Neural cell (in vitro differentiated cells): ENCODE measurements around the gene TYW3. TPM values are rescaled to one million over a fixed set of nuclear protein-coding genes. Genes with fewer than 3 reads are reported as not detected.

Source experiments
- H2AFZ ChIP-seq: fragments of 200-600, 300-800 bp; sonication (generic), shearing (Covaris generic); 2 replicates; pipeline ENCODE4 v1.6.0; 2014; ENCODE audit warnings: low read depth, mild to moderate bottlenecking, antibody characterized with exemption, low read length, moderate library complexity
- H3F3A ChIP-seq: fragments of 200-600 bp; shearing (Covaris generic); 2 replicates; pipeline ENCODE4 v1.6.1; 2016; ENCODE audit warnings: mild to moderate bottlenecking, moderate library complexity, mixed read lengths, antibody characterized with exemption, low read length; ENCODE audit not compliant: insufficient read depth, poor library complexity, severe bottlenecking
- H3K27ac ChIP-seq: fragments of 200-600, 300-800 bp; sonication (generic), shearing (Covaris generic); 2 replicates; pipeline ENCODE4 v1.5.1; 2014; ENCODE audit warnings: mild to moderate bottlenecking, low read length, moderate library complexity
- H3K27me3 ChIP-seq: fragments of 300-800, 200-600 bp; sonication (generic), shearing (Covaris generic); 2 replicates; pipeline ENCODE4 v1.6.0; 2014; ENCODE audit warnings: mild to moderate bottlenecking, low read depth, low read length, moderate library complexity; ENCODE audit not compliant: insufficient read depth
- H3K36me3 ChIP-seq: fragments of 300-800, 200-600 bp; sonication (generic), shearing (Covaris generic); 2 replicates; pipeline ENCODE4 v1.5.1; 2014; ENCODE audit warnings: mild to moderate bottlenecking, antibody characterized with exemption, low read length, moderate library complexity; ENCODE audit not compliant: insufficient read depth
- H3K4me2 ChIP-seq: fragments of 300-800, 200-600 bp; sonication (generic), shearing (Covaris generic); 2 replicates; pipeline ENCODE4 v1.6.0; 2014; ENCODE audit warnings: mild to moderate bottlenecking, low read length
- H3K4me3 ChIP-seq: fragments of 300-800, 200-600 bp; sonication (generic), shearing (Covaris generic); 2 replicates; pipeline ENCODE4 v1.5.1; 2014; ENCODE audit warnings: mild to moderate bottlenecking, low read length, moderate library complexity
- H3K79me2 ChIP-seq: fragments of 200-600 bp; shearing (Covaris generic); replicated peaks from 2 replicates; pipeline ENCODE4 v1.6.0; 2014; ENCODE audit warnings: mild to moderate bottlenecking, low read length, moderate library complexity; ENCODE audit not compliant: insufficient read depth
- H3K9ac ChIP-seq: fragments of 300-800, 200-600 bp; sonication (generic), shearing (Covaris generic); 2 replicates; pipeline ENCODE4 v1.6.1; 2016; ENCODE audit warnings: mild to moderate bottlenecking, low read length, mixed read lengths
- H3K9me2 ChIP-seq: fragments of 200-600 bp; shearing (Covaris generic); 2 replicates; pipeline ENCODE4 v1.6.1; 2016; ENCODE audit warnings: mild to moderate bottlenecking, low read length, mixed read lengths; ENCODE audit not compliant: insufficient read depth
- H3K9me3 ChIP-seq: fragments of 200-600, 300-800 bp; sonication (generic), shearing (Covaris generic); 2 replicates; pipeline ENCODE4 v1.6.1; 2016; ENCODE audit warnings: mild to moderate bottlenecking, mixed run types, low read length, moderate library complexity, mixed read lengths
- H4K20me1 ChIP-seq: fragments of 200-600 bp; shearing (Covaris generic); 2 replicates; pipeline ENCODE4 v1.6.1; 2016; ENCODE audit warnings: mild to moderate bottlenecking, mixed run types; ENCODE audit not compliant: insufficient read depth
- CTCF ChIP-seq: fragments of 450-650 bp; IDR thresholded peaks from 2 replicates; pipeline ENCODE4 v1.5.1; 2014; ENCODE audit warnings: antibody characterized with exemption, mild to moderate bottlenecking, moderate library complexity; ENCODE audit not compliant: poor library complexity, severe bottlenecking
- EP300 ChIP-seq: fragments of 450-650 bp; conservative IDR thresholded peaks from 2 replicates; pipeline ENCODE4 v1.6.1; 2014; ENCODE audit warnings: antibody characterized with exemption, mild to moderate bottlenecking, moderate library complexity; ENCODE audit not compliant: poor library complexity, severe bottlenecking
- EZH2 ChIP-seq: fragments of 200-600, 300-800 bp; shearing (Covaris generic), sonication (generic); IDR thresholded peaks from 2 replicates; pipeline ENCODE4 v1.6.1; 2014; ENCODE audit warnings: antibody characterized with exemption, low read length, borderline replicate concordance, mild to moderate bottlenecking; ENCODE audit not compliant: insufficient read depth, poor library complexity, severe bottlenecking
- MXI1 ChIP-seq: fragments of 450-650 bp; conservative IDR thresholded peaks from 2 replicates; pipeline ENCODE4 v1.6.1; 2014; ENCODE audit warnings: antibody characterized with exemption, mild to moderate bottlenecking; ENCODE audit not compliant: poor library complexity, severe bottlenecking
- RAD21 ChIP-seq: fragments of 450-650 bp; conservative IDR thresholded peaks from 2 replicates; pipeline ENCODE4 v1.6.1; 2014; ENCODE audit warnings: antibody characterized with exemption, mild to moderate bottlenecking, moderate library complexity
- TAF1 ChIP-seq: IDR thresholded peaks from 2 replicates; pipeline ENCODE4 v1.6.1; 2012; ENCODE audit warnings: low read depth
- polyA plus RNA-seq: library from polyadenylated mRNA; depleted of rRNA; stranded (reverse); fragments of >200 nt; gene quantifications from 2 replicates; pipeline ENCODE4 v1.2.3, GENCODE V29; 2014
- TF ChIP-seq, protein P1 (sequence below): IDR thresholded peaks from 2 replicates; pipeline ENCODE4 v1.6.1; 2012; ENCODE audit warnings: borderline replicate concordance

The TYW3 gene
- polyA plus RNA-seq, 1 donor from 2014 or later = 1.5 TPM

- no peak overlapping the region for H3K27ac ChIP-seq
- no peak overlapping the region for H3K4me2 ChIP-seq
- H3K9me3 ChIP-seq = no peaks in the 10 kb centered on the region
- no peak for TF ChIP-seq EZH2
- TF ChIP-seq, protein P1, sequence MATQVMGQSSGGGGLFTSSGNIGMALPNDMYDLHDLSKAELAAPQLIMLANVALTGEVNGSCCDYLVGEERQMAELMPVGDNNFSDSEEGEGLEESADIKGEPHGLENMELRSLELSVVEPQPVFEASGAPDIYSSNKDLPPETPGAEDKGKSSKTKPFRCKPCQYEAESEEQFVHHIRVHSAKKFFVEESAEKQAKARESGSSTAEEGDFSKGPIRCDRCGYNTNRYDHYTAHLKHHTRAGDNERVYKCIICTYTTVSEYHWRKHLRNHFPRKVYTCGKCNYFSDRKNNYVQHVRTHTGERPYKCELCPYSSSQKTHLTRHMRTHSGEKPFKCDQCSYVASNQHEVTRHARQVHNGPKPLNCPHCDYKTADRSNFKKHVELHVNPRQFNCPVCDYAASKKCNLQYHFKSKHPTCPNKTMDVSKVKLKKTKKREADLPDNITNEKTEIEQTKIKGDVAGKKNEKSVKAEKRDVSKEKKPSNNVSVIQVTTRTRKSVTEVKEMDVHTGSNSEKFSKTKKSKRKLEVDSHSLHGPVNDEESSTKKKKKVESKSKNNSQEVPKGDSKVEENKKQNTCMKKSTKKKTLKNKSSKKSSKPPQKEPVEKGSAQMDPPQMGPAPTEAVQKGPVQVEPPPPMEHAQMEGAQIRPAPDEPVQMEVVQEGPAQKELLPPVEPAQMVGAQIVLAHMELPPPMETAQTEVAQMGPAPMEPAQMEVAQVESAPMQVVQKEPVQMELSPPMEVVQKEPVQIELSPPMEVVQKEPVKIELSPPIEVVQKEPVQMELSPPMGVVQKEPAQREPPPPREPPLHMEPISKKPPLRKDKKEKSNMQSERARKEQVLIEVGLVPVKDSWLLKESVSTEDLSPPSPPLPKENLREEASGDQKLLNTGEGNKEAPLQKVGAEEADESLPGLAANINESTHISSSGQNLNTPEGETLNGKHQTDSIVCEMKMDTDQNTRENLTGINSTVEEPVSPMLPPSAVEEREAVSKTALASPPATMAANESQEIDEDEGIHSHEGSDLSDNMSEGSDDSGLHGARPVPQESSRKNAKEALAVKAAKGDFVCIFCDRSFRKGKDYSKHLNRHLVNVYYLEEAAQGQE = no peak
- TF ChIP-seq TAF1 = no peak
- no peak for TF ChIP-seq CTCF
- no peak for TF ChIP-seq MXI1
- no peak for TF ChIP-seq EP300
- no peak overlapping the region for H3K4me3 ChIP-seq
- no peaks in the 10 kb centered on the region for H4K20me1 ChIP-seq
- H3F3A ChIP-seq = no peaks in the 10 kb centered on the region
- H3K27me3 ChIP-seq = no peaks in the 10 kb centered on the region
- no peaks in the 10 kb centered on the region for H3K36me3 ChIP-seq
- H2AFZ ChIP-seq = no peak overlapping the region
- H3K9ac ChIP-seq = no peak overlapping the region
- H3K9me2 ChIP-seq = no peaks in the 10 kb centered on the region
- no peaks in the 10 kb centered on the region for H3K79me2 ChIP-seq
Observed at GRCh38 chr1:74715236-74715502, 17.8 kb upstream of the TYW3 start.

DNA sequence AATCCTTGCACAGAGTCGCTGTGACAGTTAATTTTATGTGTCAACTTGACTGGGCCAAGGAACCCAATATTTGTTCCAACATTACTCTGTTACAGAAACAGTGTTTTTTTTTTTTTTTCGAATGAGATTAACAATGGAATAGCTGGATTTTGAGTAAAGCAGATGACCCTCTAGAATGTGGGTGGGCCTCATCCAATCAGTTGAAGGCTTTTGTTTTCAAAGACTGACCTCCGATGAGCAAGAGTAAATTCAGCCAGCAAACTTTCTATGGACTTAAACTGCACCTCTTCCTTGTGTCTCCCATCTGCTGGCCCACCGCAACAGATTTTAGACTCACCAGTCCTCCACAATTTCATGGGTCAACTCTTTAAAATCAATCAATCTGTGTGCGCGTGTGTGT lies 17.1 kb upstream of the TYW3 start:
- Histone ChIP-seq H2AFZ (no peak overlapping the region), H3K79me2 (no peaks in the 10 kb centered on the region), H3F3A (no peaks in the 10 kb centered on the region), H3K9me2 (no peaks in the 10 kb centered on the region), H3K9ac (no peak overlapping the region), H3K9me3 (no peaks in the 10 kb centered on the region), H3K36me3 (no peaks in the 10 kb centered on the region), H3K4me3 (no peak overlapping the region), H4K20me1 (no peaks in the 10 kb centered on the region), H3K27ac (no peak overlapping the region), H3K27me3 (no peaks in the 10 kb centered on the region), H3K4me2 (no peak overlapping the region)
- TF ChIP-seq RAD21 = no peak
- no peak for TF ChIP-seq TAF1
- TF ChIP-seq CTCF = no peak
